Right cardiac atrium (tissue), 5 donors: ENCODE results near the gene NCAM1. TPM values are rescaled to one million over a fixed set of nuclear protein-coding genes. Genes with fewer than 3 reads are reported as not detected.
"Not testable (repeated sequence)": the region's sequence is repeated elsewhere in the genome, so short reads cannot be mapped to it uniquely, and the experiment has no call there.

Experiments
- ATAC-seq, 2 donors: fragments of 200-7000 bp; cut with Tn5 transposase; one replicate each; pipeline versions ENCODE4 v1.8.0 to v1.9.1; 2020; ENCODE audit warnings: moderate library complexity in 2 of 2, mild to moderate bottlenecking in 1 of 2
- DNase-seq, 3 donors: peaks; one replicate each; pipeline ENCODE4 v3.0.0-alpha.2; 2020
- H3K27ac ChIP-seq: one replicate; pipeline ENCODE4 v1.5.1; 2013; ENCODE audit warnings: mild to moderate bottlenecking, low read length, control low read depth, moderate library complexity
- H3K27me3 ChIP-seq: one replicate; pipeline ENCODE4 v1.6.1; 2013; ENCODE audit not compliant: control insufficient read depth, insufficient read depth
- H3K4me1 ChIP-seq: one replicate; pipeline ENCODE4 v1.6.1; 2013; ENCODE audit warnings: low read length; ENCODE audit not compliant: control insufficient read depth, insufficient read depth
- H3K4me3 ChIP-seq: one replicate; pipeline ENCODE4 v1.5.1; 2013; ENCODE audit warnings: low read length, control low read depth
- H3K9me3 ChIP-seq: one replicate; pipeline ENCODE4 v1.6.1; 2013; ENCODE audit warnings: low read length; ENCODE audit not compliant: control insufficient read depth
- WGBS: extraction: QIAGEN DNeasy Blood & Tissue Kit; methylation state at CpG from one replicate; pipeline ENCODE4 v1.1.7; 2013; 5-methylcytosine and 5-hydroxymethylcytosine counted together
- intact Hi-C, 4 donors: fragments of 100-400 bp; cut with DNase I; formaldehyde crosslinking; loops; one replicate each; pipeline versions ENCODE4 v1.11.0 to v1.14.0; 2022 to 2023
- long read RNA-seq, 4 donors: library from polyadenylated mRNA; unstranded; transcript quantifications; one replicate each; pipeline ENCODE4 v2.0.0, GENCODE V29; 2020 to 2021
- polyA plus RNA-seq: library from polyadenylated mRNA; stranded (reverse); fragments of 200-250 nt; gene quantifications from one replicate; pipeline ENCODE4 v1.2.3, GENCODE V29; 2013
- total RNA-seq, 4 donors: library from RNA; stranded (reverse); fragmentation: NEBNext Ultra II Directional; extraction: Animal tissue kit (Norgen Biotek cat#: 25700); gene quantifications; one replicate each; pipeline ENCODE4 v1.2.1, GENCODE V29; 2021
- donor health status: healthy with polysubstance abuse.
- donor health status: DM: no; HTN: yes; CAD: no.
- donor health status: DM: no; HTN: no; CAD: no.
- donor health status: DM: no; HTN: yes; CAD: no; lungs with severe emphysema.
- donor health status: DM: yes; HTN: yes; CAD: no.

The NCAM1 gene
- total RNA-seq (100 to 1,000 TPM; 191 to 303 (median 223) TPM), polyA plus RNA-seq (87.9 TPM)
- long read RNA-seq, donor 1, partial matches to known transcripts, result 60 of 90 reads
- long read RNA-seq, donor 1, other reads (novel, unspliced or antisense), result 29 of 90 reads
- long read RNA-seq, donor 2, partial matches to known transcripts, result 20 of 35 reads
- long read RNA-seq, donor 2, other reads (novel, unspliced or antisense), result 15 of 35 reads
- long read RNA-seq, donor 3, transcript NCAM1-211 (2 exons, 565 nt), result major isoform, 5 of 163 reads
- long read RNA-seq, donor 3, partial matches to known transcripts, result 102 of 163 reads
- long read RNA-seq, donor 3, other reads (novel, unspliced or antisense), result 52 of 163 reads
- long read RNA-seq, donor 4, partial matches to known transcripts, result 25 of 44 reads
- long read RNA-seq, donor 4, other reads (novel, unspliced or antisense), result 19 of 44 reads

GRCh38 chr11:112961146-112961668, at the start of gene NCAM1:
Gene NCAM1 (plus strand): TSS chr11:112961420.
- Histone ChIP-seq H3K4me1 (no peaks in the 10 kb centered on the region), H3K27ac (peak within 1 kb of the TSS; percentile 75), H3K27me3 (no peaks in the 10 kb centered on the region), H3K9me3 (no peaks in the 10 kb centered on the region), H3K4me3 (peak within 1 kb of the TSS; percentile 92)
- WGBS, result under 1% methylated on average over 28 of the region's 28 CpGs
- intact Hi-C loops, result loop anchor here in 3 of 4 donors (5.0 to 10.0 kb wide), 5 partner anchors 106 to 376 kb away; no protein-coding TSS in a partner anchor
- DNase-seq, result peak; percentile 82 to 95 (median 95)
- ATAC-seq, result peak; percentile 75 to 79

GRCh38 chr11:112922606-112923005, 38.6 kb upstream of the NCAM1 start:
- Histone ChIP-seq H3K4me1 (no peaks in the 10 kb centered on the region), H3K9me3 (peaks cover 2% of the 10 kb centered on the region), H3K27me3 (no peaks in the 10 kb centered on the region), H3K4me3 (no peak overlapping the region), H3K27ac (no peak overlapping the region)
- DNase-seq (no peak), ATAC-seq (no peak)
- 48% methylated on average over 2 of the region's 2 CpGs for WGBS
- intact Hi-C loops, result no loop called here

DNA sequence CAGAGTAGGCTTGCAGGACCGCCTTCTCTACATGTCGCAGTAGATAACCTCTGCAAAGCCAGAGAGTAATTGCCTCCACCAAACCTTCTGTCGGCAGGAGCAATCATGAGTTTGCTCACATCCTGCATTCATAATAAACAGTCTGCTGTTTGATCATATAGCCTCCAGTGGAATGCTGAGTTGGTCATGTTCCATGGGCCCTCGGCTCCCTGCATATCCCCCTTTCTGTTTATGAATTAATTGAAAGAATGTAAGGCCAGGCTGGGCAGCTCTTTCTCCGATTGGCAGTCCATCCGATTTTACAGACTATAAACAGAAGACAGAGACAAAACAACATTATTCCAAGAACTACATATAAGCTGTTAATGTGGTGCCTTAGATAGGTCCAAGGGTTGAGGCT, 36.4 kb upstream of the NCAM1 start:
- H3K4me3 ChIP-seq, intact Hi-C loops, H3K27me3 ChIP-seq, H3K9me3 ChIP-seq, H3K4me1 ChIP-seq, DNase-seq, H3K27ac ChIP-seq, ATAC-seq: not testable (repeated sequence)
- WGBS, result 64% methylated on average over 6 of the region's 6 CpGs

- no peak overlapping the region for H3K4me3 ChIP-seq
- no peaks in the 10 kb centered on the region for H3K27me3 ChIP-seq
- no peaks in the 10 kb centered on the region for H3K4me1 ChIP-seq
- intact Hi-C loops, result no loop called here
- no peak overlapping the region for H3K27ac ChIP-seq
- DNase-seq (no peak), ATAC-seq (no peak)
- WGBS, result 78% methylated on average over 10 of the region's 10 CpGs
- no peaks in the 10 kb centered on the region for H3K9me3 ChIP-seq
Observed at GRCh38 chr11:112925516-112926310, 35.5 kb upstream of the NCAM1 start.

DNA sequence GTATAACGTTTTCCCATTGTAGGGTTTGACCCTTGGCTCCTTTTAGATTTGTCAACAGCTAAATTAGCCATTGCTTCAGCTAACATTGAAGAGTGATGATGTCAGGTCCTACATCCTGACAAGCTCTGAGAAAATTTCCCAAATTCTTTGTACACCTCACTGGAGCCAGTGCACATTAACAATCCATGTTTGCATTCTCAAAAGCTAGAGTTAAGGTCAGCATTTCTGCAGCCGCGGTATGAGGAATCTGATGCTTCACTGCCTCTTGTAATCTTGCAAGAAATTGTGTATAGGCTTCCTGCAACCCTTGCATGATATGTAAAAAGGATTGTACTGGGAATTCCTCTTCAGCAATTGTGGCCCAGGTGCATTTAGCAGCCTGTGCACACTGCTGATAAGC, 33.1 kb upstream of the NCAM1 start:
- H3K9me3 ChIP-seq, result no peaks in the 10 kb centered on the region
- 63% methylated on average over 3 of the region's 3 CpGs for WGBS
- H3K27ac ChIP-seq, result no peak overlapping the region
- H3K4me3 ChIP-seq, result no peak overlapping the region
- no peaks in the 10 kb centered on the region for H3K4me1 ChIP-seq
- no peaks in the 10 kb centered on the region for H3K27me3 ChIP-seq
- DNase-seq, result no peak
- no peak for ATAC-seq
- intact Hi-C loops, result no loop called here

GRCh38 chr11:112929432-112929831, 31.8 kb upstream of the NCAM1 start:
- no peak for ATAC-seq
- intact Hi-C loops, result no loop called here
- H3K4me3 ChIP-seq, result no peak overlapping the region

DNA sequence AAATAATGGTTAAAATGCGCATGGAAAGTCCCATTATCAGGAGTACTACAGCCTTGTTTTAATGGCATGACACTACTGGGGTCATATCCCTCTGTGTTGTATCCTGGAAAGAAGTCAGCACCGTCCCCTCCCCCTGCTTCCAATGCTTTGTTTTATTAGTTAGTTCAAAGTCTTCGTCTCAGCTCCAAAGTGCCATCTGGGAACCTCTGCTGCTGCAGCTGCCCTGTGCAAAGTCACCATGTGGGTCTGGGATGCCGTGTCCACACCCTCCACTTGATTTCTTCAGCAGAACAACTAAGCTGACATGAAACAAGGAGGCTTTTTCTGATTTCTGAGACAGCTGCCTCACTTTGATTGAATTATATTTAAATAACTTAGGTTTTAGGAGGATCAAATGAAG, 29.5 kb upstream of the NCAM1 start:
- Histone ChIP-seq H3K4me3 (no peak overlapping the region), H3K4me1 (no peaks in the 10 kb centered on the region), H3K9me3 (no peaks in the 10 kb centered on the region), H3K27ac (no peak overlapping the region), H3K27me3 (no peaks in the 10 kb centered on the region)
- ATAC-seq (no peak), DNase-seq (no peak)
- intact Hi-C loops, result no loop called here
- 74% methylated on average over 4 of the region's 4 CpGs for WGBS

More at GRCh38 chr11:112929432-112929831, 31.8 kb upstream of the NCAM1 start:
- 73% methylated on average over 4 of the region's 4 CpGs for WGBS
- Histone ChIP-seq H3K27ac (no peak overlapping the region), H3K9me3 (no peaks in the 10 kb centered on the region), H3K4me1 (no peaks in the 10 kb centered on the region), H3K27me3 (no peaks in the 10 kb centered on the region)
- DNase-seq, result no peak

DNA sequence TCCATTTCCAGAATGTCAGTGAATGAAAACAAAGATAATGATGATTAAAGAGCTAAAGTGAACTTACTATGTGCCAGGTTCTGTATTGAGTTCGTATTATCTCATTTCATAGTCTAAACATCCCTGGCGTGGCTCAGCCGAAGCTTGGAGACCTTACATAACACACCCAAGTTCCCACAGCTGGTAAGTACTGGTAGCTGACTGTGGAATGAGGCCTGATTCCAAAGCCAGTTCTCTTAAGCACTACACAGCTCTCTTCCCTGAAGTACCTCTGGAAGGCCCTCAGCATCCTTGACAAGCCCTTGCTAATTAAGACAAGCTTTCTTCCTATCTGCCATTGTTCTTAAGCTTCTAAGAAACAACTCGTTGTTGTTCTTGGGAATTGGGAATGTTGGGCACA, 28.6 kb upstream of the NCAM1 start:
- H3K27ac ChIP-seq, result no peak overlapping the region
- no peaks in the 10 kb centered on the region for H3K9me3 ChIP-seq
- ATAC-seq, result no peak
- WGBS, result 74% methylated on average over 4 of the region's 4 CpGs
- intact Hi-C loops, result no loop called here
- no peaks in the 10 kb centered on the region for H3K27me3 ChIP-seq
- no peaks in the 10 kb centered on the region for H3K4me1 ChIP-seq
- DNase-seq, result no peak
- no peak overlapping the region for H3K4me3 ChIP-seq

DNA sequence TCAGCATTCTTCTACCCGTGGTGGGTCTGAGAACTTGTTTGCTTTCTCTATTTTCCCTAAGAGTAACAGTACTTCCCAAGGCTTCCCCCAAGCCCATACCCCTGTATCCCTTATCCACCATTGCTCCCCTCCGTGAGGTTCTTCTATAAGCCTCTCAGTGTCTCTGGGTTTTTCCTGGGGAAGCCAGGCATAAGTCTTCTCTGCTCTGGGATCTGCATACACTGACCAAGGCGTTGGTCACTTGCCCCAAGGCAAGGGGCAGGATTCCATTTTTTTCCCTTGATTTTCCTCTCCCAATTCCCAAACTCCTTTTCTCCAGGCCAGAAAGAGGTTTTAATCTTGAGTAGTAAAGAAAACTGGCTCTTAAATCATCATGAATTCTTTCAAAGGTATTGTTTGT, 27.2 kb upstream of the NCAM1 start:
- no peaks in the 10 kb centered on the region for H3K4me1 ChIP-seq

GRCh38 chr11:112941104-112941503, 20.1 kb upstream of the NCAM1 start:
- no peak for DNase-seq
- 73% methylated on average over 2 of the region's 2 CpGs for WGBS
- Histone ChIP-seq H3K27ac (no peak overlapping the region), H3K27me3 (no peaks in the 10 kb centered on the region), H3K4me3 (no peak overlapping the region), H3K4me1 (peaks cover 4% of the 10 kb centered on the region), H3K9me3 (no peaks in the 10 kb centered on the region)
- no peak for ATAC-seq
- intact Hi-C loops, result no loop called here

More for the DNA sequence above, 27.2 kb upstream of the NCAM1 start:
- intact Hi-C loops, result no loop called here
- ATAC-seq (no peak), DNase-seq (no peak)
- WGBS, result 67% methylated on average over 3 of the region's 3 CpGs
- H3K4me3 ChIP-seq, result no peak overlapping the region
- H3K27ac ChIP-seq, result no peak overlapping the region
- H3K27me3 ChIP-seq, result no peaks in the 10 kb centered on the region
- H3K9me3 ChIP-seq, result no peaks in the 10 kb centered on the region
